ENCODE data around the gene STAC3.

Gene STAC3

GRCh38 chr12:57195611-57196371 is 55.2 kb downstream of the STAC3 start:
- Histone ChIP-seq H3K36me3 (ENCODE audit: control insufficient read depth, low read length) (no peaks in the 10 kb centered on the region), H3K27me3 (ENCODE audit: control insufficient read depth, low read length) (no peaks in the 10 kb centered on the region), H3K4me2 (ENCODE audit: low read length) (no peak overlapping the region), H3K4me1 (ENCODE audit: control insufficient read depth, low read length) (no peaks in the 10 kb centered on the region), H3K27ac (ENCODE audit: low read depth, low read length) (no peak overlapping the region), H4K20me1 (ENCODE audit: control insufficient read depth, insufficient read depth, low read depth, low read length) (no peaks in the 10 kb centered on the region), H3K79me2 (ENCODE audit: control insufficient read depth, low read length) (no peaks in the 10 kb centered on the region), H3K4me3 (ENCODE audit: low read length) (no peak overlapping the region), H3F3A (ENCODE audit: control insufficient read depth, insufficient read depth) (no peaks in the 10 kb centered on the region), H3K9me2 (replicated peaks; ENCODE audit: control insufficient read depth, low read length) (no peaks in the 10 kb centered on the region), H3K9me3 (ENCODE audit: control insufficient read depth, insufficient read depth, low read length) (no peaks in the 10 kb centered on the region)
- TF ChIP-seq EZH2phosphoT487 (IDR thresholded peaks at IDR 0.05; ENCODE audit: borderline replicate concordance, low read length) = no peak
- no peak for TF ChIP-seq CTCF (IDR thresholded peaks at IDR 0.05; ENCODE audit: low read depth, low read length, poor library complexity, severe bottlenecking)

- no peaks in the 10 kb centered on the region for H3K9me2 ChIP-seq (replicated peaks; ENCODE audit: control insufficient read depth, low read length)
- no peak overlapping the region for H3K27ac ChIP-seq (ENCODE audit: low read depth, low read length)
- H4K20me1 ChIP-seq (ENCODE audit: control insufficient read depth, insufficient read depth, low read depth, low read length) = no peaks in the 10 kb centered on the region
- H3K9me3 ChIP-seq (ENCODE audit: control insufficient read depth, insufficient read depth, low read length) = no peaks in the 10 kb centered on the region
- no peak overlapping the region for H3K4me2 ChIP-seq (ENCODE audit: low read length)
- no peaks in the 10 kb centered on the region for H3K79me2 ChIP-seq (ENCODE audit: control insufficient read depth, low read length)
- no peaks in the 10 kb centered on the region for H3K36me3 ChIP-seq (ENCODE audit: control insufficient read depth, low read length)
- TF ChIP-seq EZH2phosphoT487 (IDR thresholded peaks at IDR 0.05; ENCODE audit: borderline replicate concordance, low read length) (no peak), CTCF (IDR thresholded peaks at IDR 0.05; ENCODE audit: low read depth, low read length, poor library complexity, severe bottlenecking) (no peak)
- H3K4me1 ChIP-seq (ENCODE audit: control insufficient read depth, low read length) = no peaks in the 10 kb centered on the region
- H3F3A ChIP-seq (ENCODE audit: control insufficient read depth, insufficient read depth) = no peaks in the 10 kb centered on the region
- no peaks in the 10 kb centered on the region for H3K27me3 ChIP-seq (ENCODE audit: control insufficient read depth, low read length)
- no peak overlapping the region for H3K4me3 ChIP-seq (ENCODE audit: low read length)
These were observed 55.8 kb downstream of the STAC3 start for GRCh38 chr12:57195186-57195585.

GRCh38 chr12:57194253-57194652 is 56.7 kb downstream of the STAC3 start:
- no peaks in the 10 kb centered on the region for H3K27me3 ChIP-seq (ENCODE audit: control insufficient read depth, low read length)

More at GRCh38 chr12:57194253-57194652, 56.7 kb downstream of the STAC3 start:
- no peak overlapping the region for H3K27ac ChIP-seq (ENCODE audit: low read depth, low read length)
- H3K4me2 ChIP-seq (ENCODE audit: low read length) = no peak overlapping the region
- TF ChIP-seq CTCF (IDR thresholded peaks at IDR 0.05; ENCODE audit: low read depth, low read length, poor library complexity, severe bottlenecking) (no peak), EZH2phosphoT487 (IDR thresholded peaks at IDR 0.05; ENCODE audit: borderline replicate concordance, low read length) (no peak)
- H3K4me3 ChIP-seq (ENCODE audit: low read length) = no peak overlapping the region
- no peaks in the 10 kb centered on the region for H3K36me3 ChIP-seq (ENCODE audit: control insufficient read depth, low read length)
- no peaks in the 10 kb centered on the region for H3K79me2 ChIP-seq (ENCODE audit: control insufficient read depth, low read length)
- no peaks in the 10 kb centered on the region for H3F3A ChIP-seq (ENCODE audit: control insufficient read depth, insufficient read depth)
- H3K9me2 ChIP-seq (replicated peaks; ENCODE audit: control insufficient read depth, low read length) = no peaks in the 10 kb centered on the region
- no peaks in the 10 kb centered on the region for H4K20me1 ChIP-seq (ENCODE audit: control insufficient read depth, insufficient read depth, low read depth, low read length)
- H3K9me3 ChIP-seq (ENCODE audit: control insufficient read depth, insufficient read depth, low read length) = no peaks in the 10 kb centered on the region
- H3K4me1 ChIP-seq (ENCODE audit: control insufficient read depth, low read length) = no peaks in the 10 kb centered on the region

Measured in DOHH2 (cell line).